Endothelial cell of umbilical vein (primary cell): ENCODE measurements around the gene FIBCD1. TPM values are rescaled to one million over a fixed set of nuclear protein-coding genes. Genes with fewer than 3 reads are reported as not detected.

Experiments used
- BruUV-seq: library from RNA; stranded (reverse); fragments of 400-500 nt; replicated peaks from 2 replicates; lab custom pipeline; 2021; lab: Mats Ljungman, UMichigan
- CTCF ChIA-PET: fragments of 300-600, 350-600 bp; sonication (Branson Sonifier 250); formaldehyde crosslinking; loops from one replicate; lab custom pipeline; 2021; ENCODE audit warnings: antibody characterized with exemption, inconsistent platforms; lab: Charles Lee
- POLR2A ChIA-PET: fragments of 300-600, 350-600 bp; sonication (Branson Sonifier 250); formaldehyde crosslinking; loops from one replicate; lab custom pipeline; 2021; ENCODE audit warnings: antibody characterized with exemption, inconsistent platforms; lab: Charles Lee
- DNase-seq: peaks from one replicate; pipeline ENCODE4 v3.0.0-alpha.2; 2011; ENCODE audit warnings: low read depth, low spot score
- FAIRE-seq: peaks from 2 replicates; lab custom pipeline; 2011; peaks lifted over from hg19 to GRCh38; lab: Jason Lieb, UNC
- H2AFZ ChIP-seq: 2 replicates; pipeline ENCODE4 v1.6.0; 2012; ENCODE audit warnings: low read depth, low read length, control low read depth, inconsistent platforms
- H3K27ac ChIP-seq: 2 replicates; pipeline ENCODE4 v1.5.1; 2011; ENCODE audit warnings: low read depth, mild to moderate bottlenecking, control low read depth, low read length, moderate library complexity; ENCODE audit not compliant: insufficient read depth
- H3K27me3 ChIP-seq, 2 experiments: 2 replicates each; pipeline versions ENCODE4 v1.6.0 to v1.6.1; 2011; ENCODE audit warnings: low read length in 2 of 2, mixed read lengths in 1 of 2; ENCODE audit not compliant: control insufficient read depth in 2 of 2, insufficient read depth in 2 of 2
- H3K36me3 ChIP-seq, 2 experiments: 2 replicates in 1 of 2; 3 replicates in 1 of 2; pipeline ENCODE4 v1.5.1; 2011; ENCODE audit warnings: low read length in 2 of 2, mild to moderate bottlenecking in 1 of 2, moderate library complexity in 1 of 2; ENCODE audit not compliant: control insufficient read depth in 2 of 2, insufficient read depth in 2 of 2; ENCODE audit errors: extremely low read depth in 1 of 2
- H3K4me1 ChIP-seq: 3 replicates; pipeline ENCODE4 v1.5.1; 2011; ENCODE audit warnings: mild to moderate bottlenecking, low read length; ENCODE audit not compliant: control insufficient read depth, insufficient read depth; ENCODE audit errors: extremely low read depth
- H3K4me2 ChIP-seq: 2 replicates; pipeline ENCODE4 v1.6.1; 2011; ENCODE audit warnings: low read length, control low read depth, mixed read lengths; ENCODE audit not compliant: insufficient read depth
- H3K4me3 ChIP-seq, 3 experiments: fragments of 200-600 bp in 1 of 3; sonication (generic), shearing (Covaris generic) in 1 of 3; replicated peaks in 1 of 3; 2 replicates each; pipeline ENCODE4 v1.5.1; 2011 to 2016; ENCODE audit warnings: control low read depth in 3 of 3, low read length in 3 of 3, mild to moderate bottlenecking in 2 of 3, inconsistent platforms in 1 of 3, low read depth in 1 of 3, moderate library complexity in 1 of 3; ENCODE audit not compliant: insufficient read depth in 1 of 3
- H3K79me2 ChIP-seq: 2 replicates; pipeline ENCODE4 v1.6.0; 2012; ENCODE audit warnings: low read length, inconsistent platforms; ENCODE audit not compliant: control insufficient read depth, insufficient read depth
- H3K9ac ChIP-seq: replicated peaks from 2 replicates; pipeline ENCODE3; 2011; ENCODE audit warnings: low read length, control low read depth; ENCODE audit not compliant: insufficient read depth; ENCODE audit errors: extremely low read depth
- H3K9me1 ChIP-seq: replicated peaks from 3 replicates; pipeline ENCODE4 v1.6.0; 2011; ENCODE audit warnings: mild to moderate bottlenecking, low read length; ENCODE audit not compliant: control insufficient read depth, insufficient read depth; ENCODE audit errors: extremely low read depth
- H3K9me3 ChIP-seq: replicated peaks from 2 replicates; pipeline ENCODE4 v1.5.1; 2012; ENCODE audit warnings: low read length, inconsistent platforms; ENCODE audit not compliant: control insufficient read depth, insufficient read depth
- H4K20me1 ChIP-seq: replicated peaks from 2 replicates; pipeline ENCODE3; 2011; ENCODE audit warnings: mild to moderate bottlenecking, low read length; ENCODE audit not compliant: control insufficient read depth, insufficient read depth; ENCODE audit errors: extremely low read depth
- MYC ChIP-seq: IDR thresholded peaks from one replicate; pipeline ENCODE4 v1.6.1; 2011; ENCODE audit warnings: mild to moderate bottlenecking, low read depth, low read length
- POLR2A ChIP-seq: IDR thresholded peaks from 2 replicates; pipeline ENCODE4 v1.6.1; 2012; ENCODE audit warnings: low read depth, mild to moderate bottlenecking, control low read depth, low read length
- POLR2AphosphoS5 ChIP-seq: IDR thresholded peaks from 2 replicates; pipeline ENCODE4 v1.6.1; 2012; ENCODE audit warnings: low read depth, mild to moderate bottlenecking, control low read depth, low read length, moderate library complexity; ENCODE audit not compliant: insufficient read depth
- dilution Hi-C: fragments of 300-500 bp; cut with MboI; formaldehyde crosslinking; loops from one replicate; pipeline ENCODE4 v1.15.0; 2019; ENCODE audit warnings: low sequenced_read_pairs; ENCODE audit not compliant: extremely low pct_ligation_motif_present
- intact Hi-C: fragments of 100-400 bp; cut with micrococcal nuclease; formaldehyde crosslinking; loops from one replicate; pipeline ENCODE4 v1.10.0; 2022
- polyA plus RNA-seq, 4 experiments: library from polyadenylated mRNA; depleted of rRNA in 3 of 4; stranded (reverse) in 3 of 4; unstranded in 1 of 4; fragments of >200 nt; gene quantifications; 2 replicates each; pipeline versions ENCODE4 v1.2.1 to v1.2.3, GENCODE V29; 2011 to 2012; ENCODE audit warnings: missing spikeins in 1 of 4
- total RNA-seq: library from RNA; stranded (reverse); gene quantifications from 2 replicates; pipeline ENCODE4 v1.2.3, GENCODE V29; 2021

FIBCD1 gene
- total and polyA plus RNA-seq, 2 donors (not counting 3 experiments of a cell fraction or from before 2014, with no cell fraction given) = 0.14 TPM; not detected in 1

- FAIRE-seq (no peak), DNase-seq (no peak)
- Histone ChIP-seq H3K9me3 (no peaks in the 10 kb centered on the region), H3K27ac (no peak overlapping the region), H3K79me2 (peaks cover 3% of the 10 kb centered on the region), H3K4me3 (no peak overlapping the region), H3K9me1 (no peaks in the 10 kb centered on the region), H3K36me3 (peaks cover 39 to 71% of the 10 kb centered on the region in 2 experiments), H3K4me2 (no peak overlapping the region), H3K27me3 (no peaks in the 10 kb centered on the region), H4K20me1 (no peaks in the 10 kb centered on the region), H3K9ac (no peak overlapping the region), H3K4me1 (no peaks in the 10 kb centered on the region), H2AFZ (no peak overlapping the region)
- ChIA-PET POLR2A (no interaction called here), CTCF (interaction anchor here (0.7 to 3.3 kb wide), 7 partner anchors 16 to 184 kb away, joined by 3 to 14 read pairs (median 4); no protein-coding TSS in a partner anchor)
- intact Hi-C loops (no loop called here), dilution Hi-C loops (no loop called here)
- BruUV-seq = no TSS peak
- TF ChIP-seq MYC = no peak
- no peak for TF ChIP-seq POLR2AphosphoS5
- TF ChIP-seq POLR2A = no peak
Measured at GRCh38 chr9:130885484-130886375, 53.3 kb downstream of the FIBCD1 start.

- no peak overlapping the region for H3K4me2 ChIP-seq
- FAIRE-seq (no peak), DNase-seq (no peak)
- ChIA-PET POLR2A (no interaction called here), CTCF (interaction anchor here (0.7 to 3.3 kb wide), 7 partner anchors 15 to 183 kb away, joined by 3 to 14 read pairs (median 4); no protein-coding TSS in a partner anchor)
- H3K4me1 ChIP-seq = no peaks in the 10 kb centered on the region
- BruUV-seq = no TSS peak
- H2AFZ ChIP-seq = no peak overlapping the region
- peaks cover 3% of the 10 kb centered on the region for H3K79me2 ChIP-seq
- intact Hi-C loops (no loop called here), dilution Hi-C loops (no loop called here)
- H3K9ac ChIP-seq = no peak overlapping the region
- H3K36me3 ChIP-seq = peaks cover 45 to 75% of the 10 kb centered on the region in 2 experiments
- no peak for TF ChIP-seq POLR2AphosphoS5
- H3K27me3 ChIP-seq = no peaks in the 10 kb centered on the region
- H3K9me3 ChIP-seq = no peaks in the 10 kb centered on the region
- H3K9me1 ChIP-seq = no peaks in the 10 kb centered on the region
- H3K4me3 ChIP-seq = no peak overlapping the region
- H4K20me1 ChIP-seq = no peaks in the 10 kb centered on the region
- no peak overlapping the region for H3K27ac ChIP-seq
Measured at GRCh38 chr9:130884542-130885483, 54.2 kb downstream of the FIBCD1 start.
